Mesenteric fat pad (tissue), 1 donor: ENCODE measurements around the gene RPL36. TPM values are rescaled to one million over a fixed set of nuclear protein-coding genes. Genes with fewer than 3 reads are reported as not detected.

ENCODE experiments used
- DNase-seq: peaks from one replicate; pipeline ENCODE4 v3.0.0-alpha.2; 2020; ENCODE audit warnings: low spot score
- total RNA-seq: library from RNA; stranded (reverse); fragmentation: NEBNext Ultra II Directional; extraction: Animal tissue kit (Norgen Biotek cat#: 25700); gene quantifications from one replicate; pipeline ENCODE4 v1.2.1, GENCODE V29; 2021
- donor health status: DM: yes; HTN: yes; CAD: no.

RPL36 gene
- total RNA-seq, 1 donor from 2014 or later = 564 TPM

- no peak for DNase-seq
These were observed 16.3 kb upstream of the RPL36 start for GRCh38 chr19:5673752-5674151.

- no peak for DNase-seq
These were observed 15.4 kb upstream of the RPL36 start for GRCh38 chr19:5674714-5675113.

- no peak for DNase-seq
These were observed 13.9 kb upstream of the RPL36 start for GRCh38 chr19:5676105-5676771.

GRCh38 chr19:5676772-5677105 is 13.4 kb upstream of the RPL36 start:
- no peak for DNase-seq

GRCh38 chr19:5677136-5677535 is 13.0 kb upstream of the RPL36 start:
- DNase-seq = no peak

GRCh38 chr19:5677580-5677979 is 12.5 kb upstream of the RPL36 start:
- DNase-seq = no peak

GRCh38 chr19:5678071-5678718 is 11.9 kb upstream of the RPL36 start:
- no peak for DNase-seq

- no peak for DNase-seq
These were observed 10.6 kb upstream of the RPL36 start for GRCh38 chr19:5679289-5680083.

GRCh38 chr19:5680084-5680436 is 10.0 kb upstream of the RPL36 start:
- no peak for DNase-seq

GRCh38 chr19:5680437-5681368 is 9.4 kb upstream of the RPL36 start, which contains the start of the genes HSD11B1L and MICOS13:
TSS of gene HSD11B1L (plus strand) at chr19:5681027. CDS start at chr19:5684833, 3,806 bp downstream.
TSS of gene MICOS13 (minus strand) at chr19:5680516. CDS start at chr19:5680486, 30 bp downstream.
- DNase-seq = peak; percentile 99

GRCh38 chr19:5681391-5682106 is 8.5 kb upstream of the RPL36 start:
- DNase-seq = no peak

- no peak for DNase-seq
These were observed 8.0 kb upstream of the RPL36 start for GRCh38 chr19:5682107-5682482.

- DNase-seq = no peak
These were observed 6.8 kb upstream of the RPL36 start for GRCh38 chr19:5683177-5683886.

- DNase-seq = peak; percentile 88
These were observed 5.2 kb upstream of the RPL36 start for GRCh38 chr19:5684694-5685430.

- no peak for DNase-seq
These were observed 3.8 kb upstream of the RPL36 start for GRCh38 chr19:5686326-5686646.

GRCh38 chr19:5686647-5687359 is 3.3 kb upstream of the RPL36 start:
- peak; percentile 100 for DNase-seq

GRCh38 chr19:5687360-5688198 is 2.5 kb upstream of the RPL36 start:
- DNase-seq = peak; percentile 90
